Measurements from ENCODE around the gene GDPD3. TPM values are rescaled to one million over a fixed set of nuclear protein-coding genes. Genes with fewer than 3 reads are reported as not detected.

GDPD3 gene
- total and polyA plus RNA-seq, 9 of the 15 experiments (the other 6 are each of a cell fraction or from before 2014, with no cell fraction given) = 0.47 to 3.9 (median 1.1) TPM

GRCh38 chr16:30092373-30093010 lies 20.8 kb downstream of the GDPD3 start (continued):
- TF ChIP-seq ATF4 (CRISPR knock-in tag; IDR thresholded peaks at IDR 0.05) (peak; percentile 83), ZKSCAN8 (CRISPR knock-in tag; IDR thresholded peaks at IDR 0.05) (peak; percentile 90), MXI1 (IDR thresholded peaks at IDR 0.05; ENCODE audit: low read depth, low read length) (no peak), HMG20A (CRISPR knock-in tag; conservative IDR thresholded peaks at IDR 0.05) (0 out of 2 replicates have a peak, but pooled peaks have one; percentile 51), CAMTA2 (CRISPR knock-in tag; conservative IDR thresholded peaks at IDR 0.05) (no peak), MYNN (IDR thresholded peaks at IDR 0.05) (0 out of 2 replicates have a peak, but pooled peaks have one; percentile 8), MYNN (CRISPR knock-in tag; IDR thresholded peaks at IDR 0.05) (no peak), PHF20 (IDR thresholded peaks at IDR 0.05; ENCODE audit: partially characterized antibody) (peak; percentile 68), SPI1 (IDR thresholded peaks at IDR 0.05; ENCODE audit: borderline replicate concordance, low read depth, low read length) (peak; percentile 91), TOE1 (IDR thresholded peaks at IDR 0.05; ENCODE audit: borderline replicate concordance) (peak; percentile 85), TOE1 (CRISPR knock-in tag; IDR thresholded peaks at IDR 0.05; ENCODE audit: borderline replicate concordance, low read depth) (no peak), CHD7 (IDR thresholded peaks at IDR 0.05; ENCODE audit: low read depth, low read length) (no peak), FOXJ2 (tag; IDR thresholded peaks at IDR 0.05) (no peak), ZBTB1 (CRISPR knock-in tag; IDR thresholded peaks at IDR 0.05; ENCODE audit: borderline replicate concordance, low read depth) (no peak)

Data from K562 (cell line).